ENCODE results near the gene DIP2C.

GRCh38 chr10:517241-517830 is 172.1 kb downstream of the DIP2C start:
- TF ChIP-seq CTCF (conservative IDR thresholded peaks at IDR 0.05) (no peak), ZFX (IDR thresholded peaks at IDR 0.05) (no peak)
